WTC11 (cell line): ENCODE data around the gene HLA-F. TPM values are rescaled to one million over a fixed set of nuclear protein-coding genes. Genes with fewer than 3 reads are reported as not detected.

Source experiments
- ATAC-seq: fragments of 200-7000 bp; cut with Tn5 transposase; 2 replicates; pipeline ENCODE4 v1.10.0; 2021; ENCODE audit warnings: mild to moderate bottlenecking, moderate library complexity
- CTCF ChIA-PET: fragments of 300-600 bp; sonication (Branson Sonifier 250); formaldehyde crosslinking; loops from one replicate; lab custom pipeline; 2021; ENCODE audit warnings: antibody characterized with exemption; lab: Charles Lee
- POLR2A ChIA-PET: fragments of 350-600 bp; sonication (Branson Sonifier 250); formaldehyde crosslinking; loops from one replicate; lab custom pipeline; 2021; ENCODE audit warnings: antibody characterized with exemption; lab: Charles Lee
- DNase-seq: peaks from one replicate; pipeline ENCODE4 v3.0.0; 2021; ENCODE audit warnings: low spot score
- H3K27ac Mint-ChIP-seq: 2 replicates; pipeline ENCODE4 v1.8.0; 2021; ENCODE audit warnings: mixed read lengths
- H3K27me3 Mint-ChIP-seq: 2 replicates; pipeline ENCODE4 v1.8.0; 2021; ENCODE audit warnings: low read depth, mild to moderate bottlenecking, moderate library complexity, mixed read lengths
- H3K36me3 Mint-ChIP-seq: 2 replicates; pipeline ENCODE4 v1.8.0; 2021; ENCODE audit warnings: mixed read lengths
- H3K4me1 Mint-ChIP-seq: 2 replicates; pipeline ENCODE4 v1.8.0; 2022; ENCODE audit warnings: mixed read lengths
- H3K4me3 Mint-ChIP-seq: 2 replicates; pipeline ENCODE4 v1.8.0; 2021; ENCODE audit warnings: mild to moderate bottlenecking, moderate library complexity, mixed read lengths
- H3K9me3 Mint-ChIP-seq: 2 replicates; pipeline ENCODE4 v1.8.0; 2021; ENCODE audit warnings: mixed read lengths
- EMX1 ChIP-seq: fragments of 250-450 bp; sonication (Bioruptor Pico); IDR thresholded peaks from 2 replicates; pipeline ENCODE4 v1.8.0; 2021; ENCODE audit warnings: mild to moderate bottlenecking
- HMGA2 ChIP-seq: fragments of 250-450 bp; sonication (Bioruptor Pico); IDR thresholded peaks from 2 replicates; pipeline ENCODE4 v1.4.0; 2021; ENCODE audit warnings: mild to moderate bottlenecking, moderate library complexity
- JAZF1 ChIP-seq: fragments of 250-450 bp; sonication (Bioruptor Pico); IDR thresholded peaks from 2 replicates; pipeline ENCODE4 v1.9.0; 2021; ENCODE audit warnings: moderate library complexity, mild to moderate bottlenecking, inconsistent platforms
- ZNF121 ChIP-seq: sonication (generic); formaldehyde crosslinking; IDR thresholded peaks from 2 replicates; pipeline ENCODE4 v1.8.0; 2023; ENCODE audit warnings: missing genetic modification reagents
- ZNF396 ChIP-seq: fragments of 250-450 bp; sonication (Bioruptor Pico); IDR thresholded peaks from 2 replicates; pipeline ENCODE4 v1.8.0; 2021; ENCODE audit warnings: mild to moderate bottlenecking, moderate library complexity, borderline replicate concordance
- ZNF416 ChIP-seq: fragments of 250-450 bp; sonication (Bioruptor Pico); IDR thresholded peaks from 2 replicates; pipeline ENCODE4 v1.9.0; 2021; ENCODE audit warnings: mild to moderate bottlenecking, inconsistent platforms
- ZNF671 ChIP-seq: fragments of 250-450 bp; sonication (Bioruptor Pico); IDR thresholded peaks from 2 replicates; pipeline ENCODE4 v1.8.0; 2021; ENCODE audit warnings: mild to moderate bottlenecking
- total RNA-seq: library from RNA; stranded (reverse); gene quantifications from 3 replicates; pipeline ENCODE4 v1.2.3, GENCODE V29; 2021
- TF ChIP-seq, protein P1 (sequence below): fragments of 250-450 bp; sonication (Bioruptor Pico); IDR thresholded peaks from 2 replicates; pipeline ENCODE4 v1.9.0; 2021; ENCODE audit warnings: moderate library complexity, mild to moderate bottlenecking, inconsistent platforms, borderline replicate concordance
- TF ChIP-seq, protein P2 (sequence below): sonication (generic); formaldehyde crosslinking; IDR thresholded peaks from 2 replicates; pipeline ENCODE4 v1.8.1; 2022; ENCODE audit warnings: mild to moderate bottlenecking, missing genetic modification reagents, moderate library complexity, borderline replicate concordance
- TF ChIP-seq, protein P3 (sequence below): sonication (generic); formaldehyde crosslinking; IDR thresholded peaks from 2 replicates; pipeline ENCODE4 v1.8.1; 2023; ENCODE audit warnings: mild to moderate bottlenecking, missing genetic modification reagents, moderate library complexity
- TF ChIP-seq, protein P4 (sequence below): fragments of 250-450 bp; sonication (Bioruptor Pico); IDR thresholded peaks from 2 replicates; pipeline ENCODE4 v1.9.0; 2021; ENCODE audit warnings: mild to moderate bottlenecking
- TF ChIP-seq, protein P5 (sequence below): sonication (generic); formaldehyde crosslinking; IDR thresholded peaks from 2 replicates; pipeline ENCODE4 v1.8.0; 2022; ENCODE audit warnings: mild to moderate bottlenecking, missing genetic modification reagents
- TF ChIP-seq, protein P6 (sequence below): sonication (generic); formaldehyde crosslinking; IDR thresholded peaks from 2 replicates; pipeline ENCODE4 v1.8.1; 2023; ENCODE audit warnings: mild to moderate bottlenecking, moderate library complexity, missing genetic modification reagents
- TF ChIP-seq, protein P7 (sequence below): sonication (generic); formaldehyde crosslinking; IDR thresholded peaks from 2 replicates; pipeline ENCODE4 v1.8.1; 2023; ENCODE audit warnings: mild to moderate bottlenecking, missing genetic modification reagents
- TF ChIP-seq, protein P8 (sequence below): fragments of 250-450 bp; sonication (Bioruptor Pico); IDR thresholded peaks from 2 replicates; pipeline ENCODE4 v1.9.0; 2021; ENCODE audit warnings: mild to moderate bottlenecking, borderline replicate concordance

The HLA-F gene
- total RNA-seq, 1 experiment from 2014 or later: 7.5 TPM

DNA sequence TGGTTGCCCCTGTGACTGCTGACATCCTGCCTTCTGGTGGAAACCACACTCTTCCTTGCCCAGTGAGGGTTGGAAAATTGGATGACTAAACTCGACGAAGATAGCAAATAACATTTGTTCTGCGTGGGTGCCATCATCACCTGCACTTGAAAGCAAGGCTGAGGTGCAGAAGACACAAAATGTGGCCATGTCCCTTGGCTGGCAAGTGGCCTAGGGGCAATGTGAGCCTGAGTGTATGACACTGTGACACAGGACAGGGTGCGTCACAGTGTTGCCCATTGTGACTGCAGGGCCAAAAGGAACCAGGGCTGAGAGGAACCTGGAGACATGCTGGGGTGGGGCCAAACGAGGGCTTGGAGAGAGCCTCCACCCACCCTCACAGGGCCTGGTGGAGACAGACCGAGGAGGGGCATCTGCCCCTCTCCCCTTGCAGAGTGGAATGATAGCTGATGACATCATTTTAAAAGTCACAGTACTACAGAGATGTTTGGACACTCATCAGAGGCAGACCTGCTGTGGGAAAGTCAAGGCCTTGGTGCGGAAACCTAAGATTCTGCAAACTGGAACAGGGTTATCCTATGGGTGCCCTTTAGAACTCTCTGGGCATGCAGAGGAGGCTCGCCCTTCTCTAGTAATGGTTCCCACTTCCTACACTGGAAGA lies 12.8 kb upstream of the HLA-F start:
- ChIA-PET POLR2A (no interaction called here), CTCF (no interaction called here)
- Mint-ChIP-seq H3K27me3 (peaks cover 37% of the 10 kb centered on the region), H3K27ac (no peak overlapping the region), H3K36me3 (no peaks in the 10 kb centered on the region), H3K9me3 (no peaks in the 10 kb centered on the region), H3K4me1 (peaks cover 5% of the 10 kb centered on the region), H3K4me3 (no peak overlapping the region)
- no peak for ATAC-seq
- DNase-seq: no peak
- TF ChIP-seq ZNF121 (no peak), JAZF1 (CRISPR knock-in tag) (no peak), HMGA2 (CRISPR knock-in tag) (no peak), ZNF416 (no peak), ZNF396 (no peak), EMX1 (CRISPR knock-in tag) (no peak), ZNF671 (CRISPR knock-in tag) (no peak)
- TF ChIP-seq, protein P1, sequence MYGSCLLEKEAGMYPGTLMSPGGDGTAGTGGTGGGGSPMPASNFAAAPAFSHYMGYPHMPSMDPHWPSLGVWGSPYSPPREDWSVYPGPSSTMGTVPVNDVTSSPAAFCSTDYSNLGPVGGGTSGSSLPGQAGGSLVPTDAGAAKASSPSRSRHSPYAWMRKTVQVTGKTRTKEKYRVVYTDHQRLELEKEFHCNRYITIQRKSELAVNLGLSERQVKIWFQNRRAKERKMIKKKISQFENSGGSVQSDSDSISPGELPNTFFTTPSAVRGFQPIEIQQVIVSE: no peak
- TF ChIP-seq, protein P2, sequence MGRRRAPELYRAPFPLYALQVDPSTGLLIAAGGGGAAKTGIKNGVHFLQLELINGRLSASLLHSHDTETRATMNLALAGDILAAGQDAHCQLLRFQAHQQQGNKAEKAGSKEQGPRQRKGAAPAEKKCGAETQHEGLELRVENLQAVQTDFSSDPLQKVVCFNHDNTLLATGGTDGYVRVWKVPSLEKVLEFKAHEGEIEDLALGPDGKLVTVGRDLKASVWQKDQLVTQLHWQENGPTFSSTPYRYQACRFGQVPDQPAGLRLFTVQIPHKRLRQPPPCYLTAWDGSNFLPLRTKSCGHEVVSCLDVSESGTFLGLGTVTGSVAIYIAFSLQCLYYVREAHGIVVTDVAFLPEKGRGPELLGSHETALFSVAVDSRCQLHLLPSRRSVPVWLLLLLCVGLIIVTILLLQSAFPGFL (CRISPR knock-in tag): no peak
- TF ChIP-seq, protein P3, sequence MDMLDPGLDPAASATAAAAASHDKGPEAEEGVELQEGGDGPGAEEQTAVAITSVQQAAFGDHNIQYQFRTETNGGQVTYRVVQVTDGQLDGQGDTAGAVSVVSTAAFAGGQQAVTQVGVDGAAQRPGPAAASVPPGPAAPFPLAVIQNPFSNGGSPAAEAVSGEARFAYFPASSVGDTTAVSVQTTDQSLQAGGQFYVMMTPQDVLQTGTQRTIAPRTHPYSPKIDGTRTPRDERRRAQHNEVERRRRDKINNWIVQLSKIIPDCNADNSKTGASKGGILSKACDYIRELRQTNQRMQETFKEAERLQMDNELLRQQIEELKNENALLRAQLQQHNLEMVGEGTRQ (CRISPR knock-in tag): no peak
- TF ChIP-seq, protein P4, sequence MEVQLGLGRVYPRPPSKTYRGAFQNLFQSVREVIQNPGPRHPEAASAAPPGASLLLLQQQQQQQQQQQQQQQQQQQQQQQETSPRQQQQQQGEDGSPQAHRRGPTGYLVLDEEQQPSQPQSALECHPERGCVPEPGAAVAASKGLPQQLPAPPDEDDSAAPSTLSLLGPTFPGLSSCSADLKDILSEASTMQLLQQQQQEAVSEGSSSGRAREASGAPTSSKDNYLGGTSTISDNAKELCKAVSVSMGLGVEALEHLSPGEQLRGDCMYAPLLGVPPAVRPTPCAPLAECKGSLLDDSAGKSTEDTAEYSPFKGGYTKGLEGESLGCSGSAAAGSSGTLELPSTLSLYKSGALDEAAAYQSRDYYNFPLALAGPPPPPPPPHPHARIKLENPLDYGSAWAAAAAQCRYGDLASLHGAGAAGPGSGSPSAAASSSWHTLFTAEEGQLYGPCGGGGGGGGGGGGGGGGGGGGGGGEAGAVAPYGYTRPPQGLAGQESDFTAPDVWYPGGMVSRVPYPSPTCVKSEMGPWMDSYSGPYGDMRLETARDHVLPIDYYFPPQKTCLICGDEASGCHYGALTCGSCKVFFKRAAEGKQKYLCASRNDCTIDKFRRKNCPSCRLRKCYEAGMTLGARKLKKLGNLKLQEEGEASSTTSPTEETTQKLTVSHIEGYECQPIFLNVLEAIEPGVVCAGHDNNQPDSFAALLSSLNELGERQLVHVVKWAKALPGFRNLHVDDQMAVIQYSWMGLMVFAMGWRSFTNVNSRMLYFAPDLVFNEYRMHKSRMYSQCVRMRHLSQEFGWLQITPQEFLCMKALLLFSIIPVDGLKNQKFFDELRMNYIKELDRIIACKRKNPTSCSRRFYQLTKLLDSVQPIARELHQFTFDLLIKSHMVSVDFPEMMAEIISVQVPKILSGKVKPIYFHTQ (CRISPR knock-in tag): no peak
- TF ChIP-seq, protein P5, sequence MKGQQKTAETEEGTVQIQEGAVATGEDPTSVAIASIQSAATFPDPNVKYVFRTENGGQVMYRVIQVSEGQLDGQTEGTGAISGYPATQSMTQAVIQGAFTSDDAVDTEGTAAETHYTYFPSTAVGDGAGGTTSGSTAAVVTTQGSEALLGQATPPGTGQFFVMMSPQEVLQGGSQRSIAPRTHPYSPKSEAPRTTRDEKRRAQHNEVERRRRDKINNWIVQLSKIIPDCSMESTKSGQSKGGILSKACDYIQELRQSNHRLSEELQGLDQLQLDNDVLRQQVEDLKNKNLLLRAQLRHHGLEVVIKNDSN: no peak
- TF ChIP-seq, protein P6, sequence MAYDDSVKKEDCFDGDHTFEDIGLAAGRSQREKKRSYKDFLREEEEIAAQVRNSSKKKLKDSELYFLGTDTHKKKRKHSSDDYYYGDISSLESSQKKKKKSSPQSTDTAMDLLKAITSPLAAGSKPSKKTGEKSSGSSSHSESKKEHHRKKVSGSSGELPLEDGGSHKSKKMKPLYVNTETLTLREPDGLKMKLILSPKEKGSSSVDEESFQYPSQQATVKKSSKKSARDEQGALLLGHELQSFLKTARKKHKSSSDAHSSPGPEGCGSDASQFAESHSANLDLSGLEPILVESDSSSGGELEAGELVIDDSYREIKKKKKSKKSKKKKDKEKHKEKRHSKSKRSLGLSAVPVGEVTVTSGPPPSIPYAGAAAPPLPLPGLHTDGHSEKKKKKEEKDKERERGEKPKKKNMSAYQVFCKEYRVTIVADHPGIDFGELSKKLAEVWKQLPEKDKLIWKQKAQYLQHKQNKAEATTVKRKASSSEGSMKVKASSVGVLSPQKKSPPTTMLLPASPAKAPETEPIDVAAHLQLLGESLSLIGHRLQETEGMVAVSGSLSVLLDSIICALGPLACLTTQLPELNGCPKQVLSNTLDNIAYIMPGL (CRISPR knock-in tag): no peak
- TF ChIP-seq, protein P7, sequence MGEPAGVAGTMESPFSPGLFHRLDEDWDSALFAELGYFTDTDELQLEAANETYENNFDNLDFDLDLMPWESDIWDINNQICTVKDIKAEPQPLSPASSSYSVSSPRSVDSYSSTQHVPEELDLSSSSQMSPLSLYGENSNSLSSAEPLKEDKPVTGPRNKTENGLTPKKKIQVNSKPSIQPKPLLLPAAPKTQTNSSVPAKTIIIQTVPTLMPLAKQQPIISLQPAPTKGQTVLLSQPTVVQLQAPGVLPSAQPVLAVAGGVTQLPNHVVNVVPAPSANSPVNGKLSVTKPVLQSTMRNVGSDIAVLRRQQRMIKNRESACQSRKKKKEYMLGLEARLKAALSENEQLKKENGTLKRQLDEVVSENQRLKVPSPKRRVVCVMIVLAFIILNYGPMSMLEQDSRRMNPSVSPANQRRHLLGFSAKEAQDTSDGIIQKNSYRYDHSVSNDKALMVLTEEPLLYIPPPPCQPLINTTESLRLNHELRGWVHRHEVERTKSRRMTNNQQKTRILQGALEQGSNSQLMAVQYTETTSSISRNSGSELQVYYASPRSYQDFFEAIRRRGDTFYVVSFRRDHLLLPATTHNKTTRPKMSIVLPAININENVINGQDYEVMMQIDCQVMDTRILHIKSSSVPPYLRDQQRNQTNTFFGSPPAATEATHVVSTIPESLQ (CRISPR knock-in tag): no peak
- TF ChIP-seq, protein P8, sequence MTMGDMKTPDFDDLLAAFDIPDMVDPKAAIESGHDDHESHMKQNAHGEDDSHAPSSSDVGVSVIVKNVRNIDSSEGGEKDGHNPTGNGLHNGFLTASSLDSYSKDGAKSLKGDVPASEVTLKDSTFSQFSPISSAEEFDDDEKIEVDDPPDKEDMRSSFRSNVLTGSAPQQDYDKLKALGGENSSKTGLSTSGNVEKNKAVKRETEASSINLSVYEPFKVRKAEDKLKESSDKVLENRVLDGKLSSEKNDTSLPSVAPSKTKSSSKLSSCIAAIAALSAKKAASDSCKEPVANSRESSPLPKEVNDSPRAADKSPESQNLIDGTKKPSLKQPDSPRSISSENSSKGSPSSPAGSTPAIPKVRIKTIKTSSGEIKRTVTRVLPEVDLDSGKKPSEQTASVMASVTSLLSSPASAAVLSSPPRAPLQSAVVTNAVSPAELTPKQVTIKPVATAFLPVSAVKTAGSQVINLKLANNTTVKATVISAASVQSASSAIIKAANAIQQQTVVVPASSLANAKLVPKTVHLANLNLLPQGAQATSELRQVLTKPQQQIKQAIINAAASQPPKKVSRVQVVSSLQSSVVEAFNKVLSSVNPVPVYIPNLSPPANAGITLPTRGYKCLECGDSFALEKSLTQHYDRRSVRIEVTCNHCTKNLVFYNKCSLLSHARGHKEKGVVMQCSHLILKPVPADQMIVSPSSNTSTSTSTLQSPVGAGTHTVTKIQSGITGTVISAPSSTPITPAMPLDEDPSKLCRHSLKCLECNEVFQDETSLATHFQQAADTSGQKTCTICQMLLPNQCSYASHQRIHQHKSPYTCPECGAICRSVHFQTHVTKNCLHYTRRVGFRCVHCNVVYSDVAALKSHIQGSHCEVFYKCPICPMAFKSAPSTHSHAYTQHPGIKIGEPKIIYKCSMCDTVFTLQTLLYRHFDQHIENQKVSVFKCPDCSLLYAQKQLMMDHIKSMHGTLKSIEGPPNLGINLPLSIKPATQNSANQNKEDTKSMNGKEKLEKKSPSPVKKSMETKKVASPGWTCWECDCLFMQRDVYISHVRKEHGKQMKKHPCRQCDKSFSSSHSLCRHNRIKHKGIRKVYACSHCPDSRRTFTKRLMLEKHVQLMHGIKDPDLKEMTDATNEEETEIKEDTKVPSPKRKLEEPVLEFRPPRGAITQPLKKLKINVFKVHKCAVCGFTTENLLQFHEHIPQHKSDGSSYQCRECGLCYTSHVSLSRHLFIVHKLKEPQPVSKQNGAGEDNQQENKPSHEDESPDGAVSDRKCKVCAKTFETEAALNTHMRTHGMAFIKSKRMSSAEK: no peak
